ENCODE results near the gene DIS3L2. TPM values are rescaled to one million over a fixed set of nuclear protein-coding genes. Genes with fewer than 3 reads are reported as not detected.

DIS3L2 gene
- total and polyA plus RNA-seq, 2 of the 4 experiments (the other 2 are of a cell fraction): 14.7 to 19.2 TPM

- no peak overlapping the region for H2AK5ac ChIP-seq (ENCODE audit: low read depth, low read length)
- peaks cover 3% of the 10 kb centered on the region; the same call in 1 of the 2 replicates for H3K9me1 ChIP-seq (ENCODE audit: insufficient read depth, low read length)
- H3K9me3 ChIP-seq (ENCODE audit: control insufficient read depth, insufficient read depth, low read length): no peaks in the 10 kb centered on the region
- dilution Hi-C loops (cut with HindIII; ENCODE audit: low sequenced_read_pairs, unreplicated experiment): no loop called here
- no peaks in the 10 kb centered on the region for H4K20me1 ChIP-seq (ENCODE audit: insufficient read depth, low read length)
- H3K4ac ChIP-seq (ENCODE audit: low read depth, low read length): no peak overlapping the region
- H3K9ac ChIP-seq (ENCODE audit: low read depth, low read length): no peak overlapping the region
- no peak overlapping the region for H3K18ac ChIP-seq (ENCODE audit: low read depth, low read length)
- BruUV-seq (replicated peaks): no TSS peak
- no peak overlapping the region for H2BK120ac ChIP-seq (ENCODE audit: low read depth, low read length)
- no peak overlapping the region for H2BK15ac ChIP-seq (ENCODE audit: low read depth, low read length)
- H3K4me1 ChIP-seq (ENCODE audit: control insufficient read depth, insufficient read depth, low read length): no peaks in the 10 kb centered on the region
- H3K27ac ChIP-seq (ENCODE audit: insufficient read depth, low read length): no peak overlapping the region
- H3K56ac ChIP-seq (ENCODE audit: extremely low read depth, insufficient read depth, low read length): no peak overlapping the region
- H4K91ac ChIP-seq (ENCODE audit: insufficient read depth, low read depth, low read length): no peak overlapping the region
- H3K79me1 ChIP-seq (ENCODE audit: low read depth in 1 of 2, low read length in 2 of 2): no peaks in the 10 kb centered on the region; a peak in 1 of 4 replicates
- H2AK9ac ChIP-seq (replicated peaks; ENCODE audit: low read depth, low read length, poor library complexity): no peak overlapping the region
- ATAC-seq (ENCODE audit: low read depth): no peak
- H4K5ac ChIP-seq (ENCODE audit: low read depth, low read length): no peak overlapping the region
- POLR2A ChIA-PET (ENCODE audit: unreplicated experiment): no interaction called here
- no peaks in the 10 kb centered on the region for H3K36me3 ChIP-seq (ENCODE audit: control insufficient read depth, insufficient read depth, low read length)
- H3K23ac ChIP-seq (ENCODE audit: low read depth, low read length): no peak overlapping the region
- intact Hi-C loops (cut with micrococcal nuclease): no loop called here
- no peak for DNase-seq
- no peak overlapping the region for H3K4me2 ChIP-seq (ENCODE audit: low read depth, low read length)
- H2AFZ ChIP-seq (replicated peaks; ENCODE audit: low read length, poor library complexity): no peak overlapping the region
- in situ Hi-C loops (cut with MboI; ENCODE audit: low sequenced_read_pairs): loop anchor here (5.0 kb wide), 1 partner anchor 194 kb away; no protein-coding TSS in a partner anchor
- no peak overlapping the region for H3K14ac ChIP-seq (replicated peaks; ENCODE audit: low read depth, low read length)
- WGBS, 2 experiments (ENCODE audit: extremely low coverage in 2 of 2, insufficient read length in 1 of 2): no CpG with 5 or more reads among the region's 5 CpGs
- no peak overlapping the region for H2BK5ac ChIP-seq (ENCODE audit: low read depth, low read length, poor library complexity, severe bottlenecking)
- TF ChIP-seq RAD21 (IDR thresholded peaks at IDR 0.05; ENCODE audit: low read length): no peak
- TF ChIP-seq SMC3 (IDR thresholded peaks at IDR 0.05; ENCODE audit: low read depth, low read length): no peak
- TF ChIP-seq MXI1 (IDR thresholded peaks at IDR 0.05; ENCODE audit: borderline replicate concordance, low read depth, low read length): no peak
- no peak for TF ChIP-seq ELK1 (IDR thresholded peaks at IDR 0.05; ENCODE audit: borderline replicate concordance, low read depth, low read length)
- TF ChIP-seq POLR2A (IDR thresholded peaks at IDR 0.05; ENCODE audit: low read depth, low read length): no peak
- TF ChIP-seq NFE2L2 (IDR thresholded peaks at IDR 0.05; ENCODE audit: low read depth, low read length): no peak
- TF ChIP-seq, protein P1, sequence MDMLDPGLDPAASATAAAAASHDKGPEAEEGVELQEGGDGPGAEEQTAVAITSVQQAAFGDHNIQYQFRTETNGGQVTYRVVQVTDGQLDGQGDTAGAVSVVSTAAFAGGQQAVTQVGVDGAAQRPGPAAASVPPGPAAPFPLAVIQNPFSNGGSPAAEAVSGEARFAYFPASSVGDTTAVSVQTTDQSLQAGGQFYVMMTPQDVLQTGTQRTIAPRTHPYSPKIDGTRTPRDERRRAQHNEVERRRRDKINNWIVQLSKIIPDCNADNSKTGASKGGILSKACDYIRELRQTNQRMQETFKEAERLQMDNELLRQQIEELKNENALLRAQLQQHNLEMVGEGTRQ (IDR thresholded peaks at IDR 0.05; ENCODE audit: low read depth, low read length): no peak
- no peak for TF ChIP-seq FOS (IDR thresholded peaks at IDR 0.05; ENCODE audit: low read depth, low read length)
- no peak for TF ChIP-seq CEBPB (IDR thresholded peaks at IDR 0.05; ENCODE audit: low read depth, low read length)
- TF ChIP-seq MAFK (IDR thresholded peaks at IDR 0.05; ENCODE audit: low read depth, low read length): no peak
- H2BK20ac ChIP-seq (ENCODE audit: low read depth, low read length): no peak overlapping the region
- H3K4me3 ChIP-seq (ENCODE audit: insufficient read depth, low read depth, low read length): no peak overlapping the region
- H4K8ac ChIP-seq (ENCODE audit: low read depth in 2 of 2, low read length in 2 of 2): no peak overlapping the region
- CTCF ChIA-PET: interaction anchor here (1.6 kb wide), 1 partner anchor 16 kb away, joined by 5 read pairs; no protein-coding TSS in a partner anchor
- H3K27me3 ChIP-seq (ENCODE audit: control insufficient read depth, insufficient read depth, low read length): no peaks in the 10 kb centered on the region
Observed at GRCh38 chr2:232126301-232127099, 165.0 kb downstream of the DIS3L2 start.
